Measurements from ENCODE around the gene CBR3. TPM values are rescaled to one million over a fixed set of nuclear protein-coding genes. Genes with fewer than 3 reads are reported as not detected.

The CBR3 gene
- total and polyA plus RNA-seq, 2 of the 4 experiments (the other 2 are of a cell fraction) = 13.4 to 15.4 TPM

DNA sequence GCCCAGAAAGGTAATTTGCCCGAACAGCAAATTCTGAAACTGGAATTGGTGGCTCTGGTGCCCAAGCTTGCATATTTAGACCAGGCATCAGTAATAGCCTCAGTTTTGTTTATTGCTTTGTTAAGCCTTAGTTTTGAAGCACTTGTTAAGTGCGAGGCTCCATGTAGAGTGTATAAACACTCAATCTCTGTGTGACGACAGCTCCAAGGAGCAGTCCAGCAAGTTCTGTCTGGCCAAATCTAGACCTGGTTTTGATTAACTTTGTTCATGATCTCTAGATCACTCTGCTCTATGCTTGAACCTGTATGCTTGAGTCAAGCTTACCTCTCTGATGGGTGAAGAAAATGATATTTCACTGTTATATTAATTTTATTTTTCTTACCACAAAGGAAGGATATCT is 59.1 kb downstream of the CBR3 start:
- no peak overlapping the region for H3K23ac ChIP-seq (ENCODE audit: low read depth, low read length)
- H3K56ac ChIP-seq (ENCODE audit: extremely low read depth, insufficient read depth, low read length) = no peak overlapping the region
- ChIA-PET POLR2A (ENCODE audit: unreplicated experiment) (no interaction called here), CTCF (no interaction called here)
- no peak for ATAC-seq (ENCODE audit: low read depth)
- no peak overlapping the region for H2AK5ac ChIP-seq (ENCODE audit: low read depth, low read length)
- H2AK9ac ChIP-seq (replicated peaks; ENCODE audit: low read depth, low read length, poor library complexity) = no peak overlapping the region
- H3K9me3 ChIP-seq (ENCODE audit: control insufficient read depth, insufficient read depth, low read length) = no peaks in the 10 kb centered on the region
- H4K8ac ChIP-seq (ENCODE audit: low read depth in 2 of 2, low read length in 2 of 2) = no peak overlapping the region
- no peak overlapping the region for H3K9ac ChIP-seq (ENCODE audit: low read depth, low read length)
- no peaks in the 10 kb centered on the region; the same call in 1 of the 2 replicates for H3K36me3 ChIP-seq (ENCODE audit: control insufficient read depth, insufficient read depth, low read length)
- H4K5ac ChIP-seq (ENCODE audit: low read depth, low read length) = no peak overlapping the region
- no peaks in the 10 kb centered on the region for H3K27me3 ChIP-seq (ENCODE audit: control insufficient read depth, insufficient read depth, low read length)
- no peaks in the 10 kb centered on the region for H3K4me1 ChIP-seq (ENCODE audit: control insufficient read depth, insufficient read depth, low read length)
- H3K9me1 ChIP-seq (ENCODE audit: insufficient read depth, low read length) = peaks cover 3% of the 10 kb centered on the region; the same call in 1 of the 2 replicates
- H2BK15ac ChIP-seq (ENCODE audit: low read depth, low read length) = no peak overlapping the region
- no peak overlapping the region for H2AFZ ChIP-seq (replicated peaks; ENCODE audit: low read length, poor library complexity)
- dilution Hi-C loops (cut with HindIII; ENCODE audit: low sequenced_read_pairs, unreplicated experiment) (no loop called here), intact Hi-C loops (cut with micrococcal nuclease) (no loop called here), in situ Hi-C loops (cut with MboI; ENCODE audit: low sequenced_read_pairs) (no loop called here)
- H3K79me1 ChIP-seq (ENCODE audit: low read depth in 1 of 2, low read length in 2 of 2) = peaks cover 5 to 22% of the 10 kb centered on the region in 2 experiments; a peak in 3 of 4 replicates
- H3K4me2 ChIP-seq (ENCODE audit: low read depth, low read length) = no peak overlapping the region
- H2BK120ac ChIP-seq (ENCODE audit: low read depth, low read length) = no peak overlapping the region
- no peak for TF ChIP-seq POLR2A (IDR thresholded peaks at IDR 0.05; ENCODE audit: low read depth, low read length)
- TF ChIP-seq, protein P1, sequence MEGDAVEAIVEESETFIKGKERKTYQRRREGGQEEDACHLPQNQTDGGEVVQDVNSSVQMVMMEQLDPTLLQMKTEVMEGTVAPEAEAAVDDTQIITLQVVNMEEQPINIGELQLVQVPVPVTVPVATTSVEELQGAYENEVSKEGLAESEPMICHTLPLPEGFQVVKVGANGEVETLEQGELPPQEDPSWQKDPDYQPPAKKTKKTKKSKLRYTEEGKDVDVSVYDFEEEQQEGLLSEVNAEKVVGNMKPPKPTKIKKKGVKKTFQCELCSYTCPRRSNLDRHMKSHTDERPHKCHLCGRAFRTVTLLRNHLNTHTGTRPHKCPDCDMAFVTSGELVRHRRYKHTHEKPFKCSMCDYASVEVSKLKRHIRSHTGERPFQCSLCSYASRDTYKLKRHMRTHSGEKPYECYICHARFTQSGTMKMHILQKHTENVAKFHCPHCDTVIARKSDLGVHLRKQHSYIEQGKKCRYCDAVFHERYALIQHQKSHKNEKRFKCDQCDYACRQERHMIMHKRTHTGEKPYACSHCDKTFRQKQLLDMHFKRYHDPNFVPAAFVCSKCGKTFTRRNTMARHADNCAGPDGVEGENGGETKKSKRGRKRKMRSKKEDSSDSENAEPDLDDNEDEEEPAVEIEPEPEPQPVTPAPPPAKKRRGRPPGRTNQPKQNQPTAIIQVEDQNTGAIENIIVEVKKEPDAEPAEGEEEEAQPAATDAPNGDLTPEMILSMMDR (conservative IDR thresholded peaks at IDR 0.05; ENCODE audit: low read depth, low read length) = no peak
- TF ChIP-seq RCOR1 (IDR thresholded peaks at IDR 0.05; ENCODE audit: insufficient replicate concordance, low read length) = no peak
- TF ChIP-seq, protein P2, sequence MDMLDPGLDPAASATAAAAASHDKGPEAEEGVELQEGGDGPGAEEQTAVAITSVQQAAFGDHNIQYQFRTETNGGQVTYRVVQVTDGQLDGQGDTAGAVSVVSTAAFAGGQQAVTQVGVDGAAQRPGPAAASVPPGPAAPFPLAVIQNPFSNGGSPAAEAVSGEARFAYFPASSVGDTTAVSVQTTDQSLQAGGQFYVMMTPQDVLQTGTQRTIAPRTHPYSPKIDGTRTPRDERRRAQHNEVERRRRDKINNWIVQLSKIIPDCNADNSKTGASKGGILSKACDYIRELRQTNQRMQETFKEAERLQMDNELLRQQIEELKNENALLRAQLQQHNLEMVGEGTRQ (IDR thresholded peaks at IDR 0.05; ENCODE audit: low read depth, low read length) = no peak
- no peak for TF ChIP-seq MXI1 (IDR thresholded peaks at IDR 0.05; ENCODE audit: borderline replicate concordance, low read depth, low read length)
- TF ChIP-seq CHD1 (IDR thresholded peaks at IDR 0.05; ENCODE audit: low read depth, low read length) = no peak
- TF ChIP-seq MAZ (IDR thresholded peaks at IDR 0.05; ENCODE audit: borderline replicate concordance, low read depth, low read length) = no peak
- TF ChIP-seq CEBPB (IDR thresholded peaks at IDR 0.05; ENCODE audit: low read depth, low read length) = no peak
- TF ChIP-seq, protein P3, sequence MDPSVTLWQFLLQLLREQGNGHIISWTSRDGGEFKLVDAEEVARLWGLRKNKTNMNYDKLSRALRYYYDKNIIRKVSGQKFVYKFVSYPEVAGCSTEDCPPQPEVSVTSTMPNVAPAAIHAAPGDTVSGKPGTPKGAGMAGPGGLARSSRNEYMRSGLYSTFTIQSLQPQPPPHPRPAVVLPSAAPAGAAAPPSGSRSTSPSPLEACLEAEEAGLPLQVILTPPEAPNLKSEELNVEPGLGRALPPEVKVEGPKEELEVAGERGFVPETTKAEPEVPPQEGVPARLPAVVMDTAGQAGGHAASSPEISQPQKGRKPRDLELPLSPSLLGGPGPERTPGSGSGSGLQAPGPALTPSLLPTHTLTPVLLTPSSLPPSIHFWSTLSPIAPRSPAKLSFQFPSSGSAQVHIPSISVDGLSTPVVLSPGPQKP (IDR thresholded peaks at IDR 0.05; ENCODE audit: borderline replicate concordance, low read depth, low read length) = no peak
- no peak for TF ChIP-seq RFX5 (IDR thresholded peaks at IDR 0.05; ENCODE audit: low read depth, low read length)
- no peak for TF ChIP-seq SMC3 (IDR thresholded peaks at IDR 0.05; ENCODE audit: low read depth, low read length)
- no peak for TF ChIP-seq FOS (IDR thresholded peaks at IDR 0.05; ENCODE audit: low read depth, low read length)
- TF ChIP-seq RAD21 (IDR thresholded peaks at IDR 0.05; ENCODE audit: low read length) = no peak
- no peak overlapping the region for H3K4me3 ChIP-seq (ENCODE audit: insufficient read depth, low read depth, low read length)
- no peak overlapping the region for H2BK20ac ChIP-seq (ENCODE audit: low read depth, low read length)
- H2BK5ac ChIP-seq (ENCODE audit: low read depth, low read length, poor library complexity, severe bottlenecking) = no peak overlapping the region
- no peak overlapping the region for H4K91ac ChIP-seq (ENCODE audit: insufficient read depth, low read depth, low read length)
- H4K20me1 ChIP-seq (ENCODE audit: insufficient read depth, low read length) = no peaks in the 10 kb centered on the region
- no peak for DNase-seq
- no peak overlapping the region for H3K27ac ChIP-seq (ENCODE audit: insufficient read depth, low read length)
- no peak overlapping the region for H3K14ac ChIP-seq (replicated peaks; ENCODE audit: low read depth, low read length)
- no peak overlapping the region for H3K18ac ChIP-seq (ENCODE audit: low read depth, low read length)
- no TSS peak for BruUV-seq (replicated peaks)
- WGBS, 2 experiments (ENCODE audit: extremely low coverage in 2 of 2, insufficient read length in 1 of 2) = 100% methylated on average over 1 of the region's 3 CpGs; no CpG with 5 or more reads in 1 of the 2 experiments
- H3K4ac ChIP-seq (ENCODE audit: low read depth, low read length) = no peak overlapping the region
